ENCODE measurements around the gene CDH22. TPM values are rescaled to one million over a fixed set of nuclear protein-coding genes. Genes with fewer than 3 reads are reported as not detected.

Gene CDH22
- total and polyA plus RNA-seq, 9 of the 15 experiments (the other 6 are each of a cell fraction or from before 2014, with no cell fraction given) = 0.07 to 0.08 TPM; not detected in 7

DNA sequence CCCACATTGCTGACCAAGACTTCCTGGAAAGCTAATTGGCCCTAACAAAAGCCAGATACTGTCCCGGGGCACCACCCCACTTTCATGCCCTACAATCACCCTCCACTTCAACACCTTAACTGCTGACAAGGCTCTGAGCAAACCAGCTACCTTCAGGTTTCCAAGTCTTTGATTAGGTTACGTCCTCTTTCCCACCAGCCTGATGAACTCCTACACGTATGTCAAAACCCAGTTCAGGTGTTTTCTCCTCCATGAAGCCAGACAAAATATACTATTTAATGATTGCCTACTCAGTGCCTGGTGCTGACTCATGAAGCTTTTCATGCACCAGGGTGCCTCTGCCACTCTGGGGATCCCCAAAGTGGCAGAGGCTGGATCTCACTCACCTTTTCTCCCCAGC lies 58.6 kb downstream of the CDH22 start:
- H2AFZ ChIP-seq (ENCODE audit: low read depth, low read length) = no peak overlapping the region
- CTCF ChIA-PET (ENCODE audit: low intra/inter-chr PET ratio) = no interaction called here
- ATAC-seq = no peak
- peaks cover 0 to 6% of the 10 kb centered on the region in 2 experiments; a peak in 1 of 5 replicates for H3K4me1 ChIP-seq (replicated peaks in 1 of 2; ENCODE audit: control insufficient read depth in 2 of 2, insufficient read depth in 2 of 2, low read length in 2 of 2)
- intact Hi-C loops (cut with micrococcal nuclease) (no loop called here), in situ Hi-C loops (cut with MboI) (no loop called here)
- H3K9me3 ChIP-seq (replicated peaks; ENCODE audit: control insufficient read depth, insufficient read depth, low read depth, low read length) = no peaks in the 10 kb centered on the region
- WGBS (ENCODE audit: insufficient coverage, low coverage, missing lambda C conversion rate) = 0% methylated on average over 3 of the region's 3 CpGs
- H3K9me1 ChIP-seq (ENCODE audit: control insufficient read depth, insufficient read depth, low read length) = no peaks in the 10 kb centered on the region
- H3K36me3 ChIP-seq (ENCODE audit: control insufficient read depth, insufficient read depth, low read length) = no peaks in the 10 kb centered on the region
- POLR2A ChIA-PET = interaction anchor here (0.7 to 1.3 kb wide), 4 partner anchors 8 to 21 kb away, joined by 3 to 4 read pairs (median 3); no protein-coding TSS in a partner anchor
- no TSS peak for BruUV-seq (replicated peaks)
- H3K9ac ChIP-seq (ENCODE audit: insufficient read depth in 1 of 2, low read depth in 2 of 2, low read length in 2 of 2) = no peak overlapping the region
- no peak for DNase-seq (ENCODE audit: extremely low read depth in 1 of 4, low spot score in 3 of 4)
- peaks cover 26 to 70% of the 10 kb centered on the region in 2 experiments for H3K27me3 ChIP-seq (ENCODE audit: control insufficient read depth in 2 of 2, insufficient read depth in 2 of 2, low read length in 2 of 2)
- TF ChIP-seq ZFP36 (IDR thresholded peaks at IDR 0.05; ENCODE audit: low read depth, low read length, partially characterized antibody) (no peak), SMARCA4 (IDR thresholded peaks at IDR 0.05) (no peak), ZNF197 (CRISPR knock-in tag; IDR thresholded peaks at IDR 0.05; ENCODE audit: low read depth) (no peak), FOSL1 (tag; conservative IDR thresholded peaks at IDR 0.05) (no peak), HSF4 (CRISPR knock-in tag; IDR thresholded peaks at IDR 0.05; ENCODE audit: borderline replicate concordance) (no peak), TEAD1 (CRISPR knock-in tag; IDR thresholded peaks at IDR 0.05) (no peak), ZNF583 (CRISPR knock-in tag; IDR thresholded peaks at IDR 0.05) (no peak), HNRNPUL1 (IDR thresholded peaks at IDR 0.05; ENCODE audit: low read length) (no peak), MCM2 (IDR thresholded peaks at IDR 0.05; ENCODE audit: low read depth) (no peak)
- TF ChIP-seq, protein P1, sequence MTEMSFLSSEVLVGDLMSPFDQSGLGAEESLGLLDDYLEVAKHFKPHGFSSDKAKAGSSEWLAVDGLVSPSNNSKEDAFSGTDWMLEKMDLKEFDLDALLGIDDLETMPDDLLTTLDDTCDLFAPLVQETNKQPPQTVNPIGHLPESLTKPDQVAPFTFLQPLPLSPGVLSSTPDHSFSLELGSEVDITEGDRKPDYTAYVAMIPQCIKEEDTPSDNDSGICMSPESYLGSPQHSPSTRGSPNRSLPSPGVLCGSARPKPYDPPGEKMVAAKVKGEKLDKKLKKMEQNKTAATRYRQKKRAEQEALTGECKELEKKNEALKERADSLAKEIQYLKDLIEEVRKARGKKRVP (CRISPR knock-in tag; IDR thresholded peaks at IDR 0.05) = no peak
- TF ChIP-seq, protein P2, sequence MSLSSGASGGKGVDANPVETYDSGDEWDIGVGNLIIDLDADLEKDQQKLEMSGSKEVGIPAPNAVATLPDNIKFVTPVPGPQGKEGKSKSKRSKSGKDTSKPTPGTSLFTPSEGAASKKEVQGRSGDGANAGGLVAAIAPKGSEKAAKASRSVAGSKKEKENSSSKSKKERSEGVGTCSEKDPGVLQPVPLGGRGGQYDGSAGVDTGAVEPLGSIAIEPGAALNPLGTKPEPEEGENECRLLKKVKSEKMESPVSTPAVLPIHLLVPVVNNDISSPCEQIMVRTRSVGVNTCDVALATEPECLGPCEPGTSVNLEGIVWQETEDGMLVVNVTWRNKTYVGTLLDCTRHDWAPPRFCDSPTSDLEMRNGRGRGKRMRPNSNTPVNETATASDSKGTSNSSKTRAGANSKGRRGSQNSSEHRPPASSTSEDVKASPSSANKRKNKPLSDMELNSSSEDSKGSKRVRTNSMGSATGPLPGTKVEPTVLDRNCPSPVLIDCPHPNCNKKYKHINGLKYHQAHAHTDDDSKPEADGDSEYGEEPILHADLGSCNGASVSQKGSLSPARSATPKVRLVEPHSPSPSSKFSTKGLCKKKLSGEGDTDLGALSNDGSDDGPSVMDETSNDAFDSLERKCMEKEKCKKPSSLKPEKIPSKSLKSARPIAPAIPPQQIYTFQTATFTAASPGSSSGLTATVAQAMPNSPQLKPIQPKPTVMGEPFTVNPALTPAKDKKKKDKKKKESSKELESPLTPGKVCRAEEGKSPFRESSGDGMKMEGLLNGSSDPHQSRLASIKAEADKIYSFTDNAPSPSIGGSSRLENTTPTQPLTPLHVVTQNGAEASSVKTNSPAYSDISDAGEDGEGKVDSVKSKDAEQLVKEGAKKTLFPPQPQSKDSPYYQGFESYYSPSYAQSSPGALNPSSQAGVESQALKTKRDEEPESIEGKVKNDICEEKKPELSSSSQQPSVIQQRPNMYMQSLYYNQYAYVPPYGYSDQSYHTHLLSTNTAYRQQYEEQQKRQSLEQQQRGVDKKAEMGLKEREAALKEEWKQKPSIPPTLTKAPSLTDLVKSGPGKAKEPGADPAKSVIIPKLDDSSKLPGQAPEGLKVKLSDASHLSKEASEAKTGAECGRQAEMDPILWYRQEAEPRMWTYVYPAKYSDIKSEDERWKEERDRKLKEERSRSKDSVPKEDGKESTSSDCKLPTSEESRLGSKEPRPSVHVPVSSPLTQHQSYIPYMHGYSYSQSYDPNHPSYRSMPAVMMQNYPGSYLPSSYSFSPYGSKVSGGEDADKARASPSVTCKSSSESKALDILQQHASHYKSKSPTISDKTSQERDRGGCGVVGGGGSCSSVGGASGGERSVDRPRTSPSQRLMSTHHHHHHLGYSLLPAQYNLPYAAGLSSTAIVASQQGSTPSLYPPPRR (CRISPR knock-in tag; IDR thresholded peaks at IDR 0.05; ENCODE audit: borderline replicate concordance) = no peak
- no peak overlapping the region for H3K4me2 ChIP-seq (ENCODE audit: insufficient read depth, low read length)
- H4K20me1 ChIP-seq (replicated peaks; ENCODE audit: control insufficient read depth, insufficient read depth, low read length) = peaks cover 24% of the 10 kb centered on the region; the same call in 1 of the 2 replicates
- no peak for FAIRE-seq
- no peak overlapping the region for H3K27ac ChIP-seq (ENCODE audit: extremely low read depth, low read depth, low read length)
- H3K4me3 ChIP-seq = no peak overlapping the region
- H3K79me2 ChIP-seq (ENCODE audit: control insufficient read depth, insufficient read depth, low read length) = no peaks in the 10 kb centered on the region
